WERI-Rb-1 (cell line): Measurements from ENCODE around the gene CYP2F1.
"Not testable (repeated sequence)": the region's sequence is repeated elsewhere in the genome, so short reads cannot be mapped to it uniquely, and the experiment has no call there.

Experiments used
- DNase-seq: peaks from one replicate; pipeline ENCODE4 v3.0.0-alpha.2; 2020
- H3K27ac ChIP-seq: fragments of 250-450 bp; sonication (Bioruptor Pico); 2 replicates; pipeline ENCODE4 v1.5.1; 2020; ENCODE audit warnings: mild to moderate bottlenecking, moderate library complexity
- H3K27me3 ChIP-seq: fragments of 250-450 bp; sonication (Bioruptor Pico); 2 replicates; pipeline ENCODE4 v1.5.1; 2021; ENCODE audit warnings: mild to moderate bottlenecking, low read depth, moderate library complexity; ENCODE audit not compliant: insufficient read depth, severe bottlenecking
- H3K36me3 ChIP-seq: fragments of 250-450 bp; sonication (Bioruptor Pico); 2 replicates; pipeline ENCODE4 v1.5.1; 2020; ENCODE audit warnings: mild to moderate bottlenecking, moderate library complexity
- H3K4me3 ChIP-seq: 2 replicates; pipeline ENCODE4 v1.5.1; 2011; ENCODE audit warnings: low read depth, mild to moderate bottlenecking, control low read depth, low read length
- H3K9me3 ChIP-seq: fragments of 250-450 bp; sonication (Bioruptor Pico); 2 replicates; pipeline ENCODE4 v1.5.1; 2021; ENCODE audit warnings: mild to moderate bottlenecking, moderate library complexity; ENCODE audit not compliant: severe bottlenecking
- CTCF ChIP-seq: IDR thresholded peaks from 2 replicates; pipeline ENCODE4 v1.5.1; 2011; ENCODE audit warnings: low read depth, mild to moderate bottlenecking, control low read depth, inconsistent platforms, low read length

Gene CYP2F1

GRCh38 chr19:41088151-41088550, 26.1 kb upstream of the CYP2F1 start, which contains the start of gene CYP2A13:
TSS of gene CYP2A13 (plus strand) at chr19:41088451. CDS start at chr19:41088472, 21 bp downstream.
- no peak within 1 kb of the TSS for H3K27ac ChIP-seq
- H3K27me3 ChIP-seq = no peaks in the 10 kb centered on the region
- TF ChIP-seq CTCF = no peak
- no peaks in the 10 kb centered on the region for H3K36me3 ChIP-seq
- H3K9me3 ChIP-seq = no peaks in the 10 kb centered on the region
- H3K4me3 ChIP-seq = no peak within 1 kb of the TSS
- DNase-seq = no peak

- Histone ChIP-seq H3K27me3 (no peaks in the 10 kb centered on the region), H3K4me3 (no peak overlapping the region), H3K36me3 (no peaks in the 10 kb centered on the region), H3K27ac (no peak overlapping the region), H3K9me3 (no peaks in the 10 kb centered on the region)
- TF ChIP-seq CTCF = no peak
- no peak for DNase-seq
These were observed 24.3 kb upstream of the CYP2F1 start for GRCh38 chr19:41089959-41090358.

GRCh38 chr19:41095703-41096102, 18.5 kb upstream of the CYP2F1 start:
- H3K4me3 ChIP-seq = no peak overlapping the region
- peaks cover 10% of the 10 kb centered on the region for H3K9me3 ChIP-seq
- H3K27me3 ChIP-seq = no peaks in the 10 kb centered on the region
- H3K27ac ChIP-seq = no peak overlapping the region
- H3K36me3 ChIP-seq = no peaks in the 10 kb centered on the region
- no peak for DNase-seq
- TF ChIP-seq CTCF = no peak

- Histone ChIP-seq H3K36me3 (no peaks in the 10 kb centered on the region), H3K4me3 (no peak overlapping the region), H3K27me3 (no peaks in the 10 kb centered on the region), H3K27ac (no peak overlapping the region), H3K9me3 (peaks cover 10% of the 10 kb centered on the region)
- no peak for DNase-seq
- TF ChIP-seq CTCF = no peak
These were observed 17.9 kb upstream of the CYP2F1 start for GRCh38 chr19:41096353-41096752.

- peaks cover 10% of the 10 kb centered on the region for H3K9me3 ChIP-seq
- no peak overlapping the region for H3K4me3 ChIP-seq
- H3K36me3 ChIP-seq = no peaks in the 10 kb centered on the region
- H3K27me3 ChIP-seq = no peaks in the 10 kb centered on the region
- DNase-seq = no peak
- TF ChIP-seq CTCF = no peak
- H3K27ac ChIP-seq = no peak overlapping the region
These were observed 16.9 kb upstream of the CYP2F1 start for GRCh38 chr19:41097302-41097701.

GRCh38 chr19:41098762-41099161, 15.5 kb upstream of the CYP2F1 start:
- TF ChIP-seq CTCF = no peak
- H3K4me3 ChIP-seq = no peak overlapping the region
- H3K27ac ChIP-seq = no peak overlapping the region
- H3K27me3 ChIP-seq = no peaks in the 10 kb centered on the region
- H3K36me3 ChIP-seq = no peaks in the 10 kb centered on the region
- H3K9me3 ChIP-seq = peaks cover 10% of the 10 kb centered on the region
- DNase-seq = no peak

- H3K9me3 ChIP-seq = peaks cover 12% of the 10 kb centered on the region
- not testable (repeated sequence) for H3K27me3 ChIP-seq, H3K4me3 ChIP-seq, H3K36me3 ChIP-seq, DNase-seq, H3K27ac ChIP-seq
These were observed 12.0 kb upstream of the CYP2F1 start for GRCh38 chr19:41102210-41102609.
